Keratinocyte (primary cell): Measurements from ENCODE around the gene KCNN3. TPM values are rescaled to one million over a fixed set of nuclear protein-coding genes. Genes with fewer than 3 reads are reported as not detected.
A peak's percentile ranks its signal among the peaks of the same experiment; 100 is the strongest.

Source experiments
- DNase-seq: peaks from one replicate; pipeline ENCODE4 v3.0.0-alpha.2; 2011; ENCODE audit warnings: low read depth, missing footprints, low spot score
- FAIRE-seq: peaks from 2 replicates; lab custom pipeline; 2011; peaks lifted over from hg19 to GRCh38; lab: Jason Lieb, UNC
- H2AFZ ChIP-seq: 2 replicates; pipeline ENCODE4 v1.6.0; 2012; ENCODE audit warnings: low read length, control low read depth, inconsistent platforms; ENCODE audit not compliant: control insufficient read depth
- H3K27ac ChIP-seq: 2 replicates; pipeline ENCODE4 v1.5.1; 2011; ENCODE audit warnings: low read length; ENCODE audit not compliant: control insufficient read depth, insufficient read depth
- H3K27me3 ChIP-seq: 3 replicates; pipeline ENCODE4 v1.6.0; 2011; ENCODE audit warnings: low read length; ENCODE audit not compliant: control insufficient read depth, insufficient read depth; ENCODE audit errors: extremely low read depth
- H3K36me3 ChIP-seq, 2 experiments: 2 replicates in 1 of 2; 3 replicates in 1 of 2; pipeline ENCODE4 v1.5.1; 2011; ENCODE audit warnings: low read length in 2 of 2, mild to moderate bottlenecking in 1 of 2; ENCODE audit not compliant: control insufficient read depth in 2 of 2, insufficient read depth in 2 of 2; ENCODE audit errors: extremely low read depth in 1 of 2
- H3K4me1 ChIP-seq: 3 replicates; pipeline ENCODE4 v1.5.1; 2011; ENCODE audit warnings: low read length; ENCODE audit not compliant: control insufficient read depth, insufficient read depth; ENCODE audit errors: extremely low read depth
- H3K4me2 ChIP-seq: 3 replicates; pipeline ENCODE4 v1.6.0; 2011; ENCODE audit warnings: low read depth, low read length; ENCODE audit not compliant: control insufficient read depth, insufficient read depth; ENCODE audit errors: extremely low read depth
- H3K4me3 ChIP-seq, 3 experiments: fragments of 200-600 bp in 1 of 3; sonication (generic) in 1 of 3; 2 replicates in 2 of 3; 3 replicates in 1 of 3; pipeline ENCODE4 v1.5.1; 2011 to 2016; ENCODE audit warnings: low read length in 3 of 3, mild to moderate bottlenecking in 3 of 3, control low read depth in 2 of 3, inconsistent platforms in 1 of 3, low read depth in 1 of 3, mixed read lengths in 1 of 3, mixed run types in 1 of 3, moderate library complexity in 1 of 3; ENCODE audit not compliant: control insufficient read depth in 2 of 3, insufficient read depth in 2 of 3; ENCODE audit errors: extremely low read depth in 1 of 3
- H3K79me2 ChIP-seq: 2 replicates; pipeline ENCODE4 v1.6.0; 2012; ENCODE audit warnings: low read length; ENCODE audit not compliant: control insufficient read depth, insufficient read depth
- H3K9ac ChIP-seq: 3 replicates; pipeline ENCODE4 v1.6.0; 2011; ENCODE audit warnings: low read length; ENCODE audit not compliant: control insufficient read depth, insufficient read depth; ENCODE audit errors: extremely low read depth
- H3K9me1 ChIP-seq: 3 replicates; pipeline ENCODE4 v1.6.0; 2011; ENCODE audit warnings: low read length; ENCODE audit not compliant: control insufficient read depth, insufficient read depth; ENCODE audit errors: extremely low read depth
- H3K9me3 ChIP-seq: 2 replicates; pipeline ENCODE4 v1.5.1; 2012; ENCODE audit warnings: low read depth, low read length; ENCODE audit not compliant: control insufficient read depth
- H4K20me1 ChIP-seq: 3 replicates; pipeline ENCODE4 v1.6.0; 2011; ENCODE audit warnings: low read length; ENCODE audit not compliant: control insufficient read depth, insufficient read depth; ENCODE audit errors: extremely low read depth
- CTCF ChIP-seq, 3 experiments: IDR thresholded peaks in 1 of 3; conservative IDR thresholded peaks in 1 of 3; optimal IDR thresholded peaks in 1 of 3; 2 replicates in 2 of 3; 3 replicates in 1 of 3; pipeline versions ENCODE3 to v1.5.1; 2011; ENCODE audit warnings: low read length in 3 of 3, mild to moderate bottlenecking in 3 of 3, moderate library complexity in 2 of 3, control low read depth in 1 of 3, inconsistent platforms in 1 of 3; ENCODE audit not compliant: insufficient read depth in 2 of 3; ENCODE audit errors: extremely low read depth in 1 of 3
- EZH2 ChIP-seq: IDR thresholded peaks from one replicate; pipeline ENCODE4 v1.6.1; 2012; ENCODE audit warnings: inconsistent platforms, mild to moderate bottlenecking, low read length, moderate library complexity
- dilution Hi-C: fragments of 300-500 bp; cut with MboI; formaldehyde crosslinking; loops from one replicate; pipeline ENCODE4 v1.7.0; 2020; ENCODE audit warnings: low sequenced_read_pairs; ENCODE audit not compliant: extremely low pct_ligation_motif_present
- polyA plus RNA-seq, 5 experiments: library from polyadenylated mRNA; depleted of rRNA in 3 of 5; stranded (reverse) in 3 of 5; stranded (forward) in 1 of 5; unstranded in 1 of 5; fragments of >200 nt; gene quantifications; 1 replicate in 1 of 5; 2 replicates in 3 of 5; 3 replicates in 1 of 5; pipeline versions ENCODE4 v1.2.1 to v1.2.3, GENCODE V29; 2011 to 2012; ENCODE audit warnings: missing spikeins in 2 of 5, low read depth in 1 of 5, low replicate concordance in 1 of 5

The KCNN3 gene
- polyA plus RNA-seq, 1 donor (not counting 4 experiments of a cell fraction or from before 2014, with no cell fraction given), result 0.05 TPM

DNA sequence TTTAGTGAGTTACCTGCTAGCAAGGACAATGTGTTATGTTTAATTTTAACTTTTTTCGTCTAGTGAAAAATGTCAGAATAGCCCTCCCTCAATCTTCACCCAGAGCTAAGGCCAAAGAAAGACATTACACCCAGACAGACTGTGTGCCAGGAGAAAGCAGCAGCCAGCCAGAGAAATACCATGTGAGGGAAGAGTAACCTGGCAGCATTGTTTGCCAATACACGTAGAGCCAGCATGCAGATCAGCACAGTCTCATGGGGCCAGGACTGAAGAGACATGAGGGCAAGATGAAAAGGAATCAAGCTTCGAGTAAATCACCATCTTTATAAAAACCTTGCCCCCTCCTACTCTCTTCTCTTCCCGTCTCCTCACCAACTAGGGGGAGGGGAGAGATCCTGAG lies 173.6 kb downstream of the KCNN3 start:
- Histone ChIP-seq H3K9me1 (no peaks in the 10 kb centered on the region), H3K27ac (no peak overlapping the region), H3K4me1 (peaks cover 12% of the 10 kb centered on the region), H3K9me3 (no peaks in the 10 kb centered on the region), H3K4me3 (no peak overlapping the region), H2AFZ (no peak overlapping the region), H3K36me3 (no peaks in the 10 kb centered on the region), H3K27me3 (peaks cover 9% of the 10 kb centered on the region), H4K20me1 (no peaks in the 10 kb centered on the region), H3K9ac (no peak overlapping the region), H3K79me2 (no peaks in the 10 kb centered on the region), H3K4me2 (no peak overlapping the region)
- no peak for TF ChIP-seq CTCF (optimal IDR thresholded peaks at IDR 0.05 in 1 of 3, IDR thresholded peaks at IDR 0.05 in 1 of 3, conservative IDR thresholded peaks at IDR 0.05 in 1 of 3; ENCODE audit: extremely low read depth in 1 of 3, insufficient read depth in 2 of 3, low read length in 3 of 3)
- no peak for TF ChIP-seq EZH2
- no peak for FAIRE-seq
- no peak for DNase-seq
- dilution Hi-C loops, result no loop called here

GRCh38 chr1:154695985-154696384 lies 174.1 kb downstream of the KCNN3 start:
- TF ChIP-seq EZH2 (no peak), CTCF (optimal IDR thresholded peaks at IDR 0.05 in 1 of 3, IDR thresholded peaks at IDR 0.05 in 1 of 3, conservative IDR thresholded peaks at IDR 0.05 in 1 of 3; ENCODE audit: extremely low read depth in 1 of 3, insufficient read depth in 2 of 3, low read length in 3 of 3) (peak in 1 of 3 experiments; percentile 14)
- no peaks in the 10 kb centered on the region for H3K9me3 ChIP-seq
- DNase-seq (no peak), FAIRE-seq (no peak)
- H2AFZ ChIP-seq, result no peak overlapping the region
- H3K27ac ChIP-seq, result no peak overlapping the region
- no peaks in the 10 kb centered on the region for H3K79me2 ChIP-seq
- no peak overlapping the region for H3K4me2 ChIP-seq
- no peaks in the 10 kb centered on the region for H4K20me1 ChIP-seq
- no peaks in the 10 kb centered on the region for H3K9me1 ChIP-seq
- H3K4me1 ChIP-seq, result peaks cover 12% of the 10 kb centered on the region
- dilution Hi-C loops, result no loop called here
- no peaks in the 10 kb centered on the region for H3K36me3 ChIP-seq
- H3K9ac ChIP-seq, result no peak overlapping the region
- H3K4me3 ChIP-seq, result no peak overlapping the region
- H3K27me3 ChIP-seq, result peaks cover 9% of the 10 kb centered on the region
